Keratinocyte (primary cell): Measurements from ENCODE around the gene GNB3.

ENCODE experiments used
- EZH2 ChIP-seq: IDR thresholded peaks from one replicate; pipeline ENCODE4 v1.6.1; 2012; ENCODE audit warnings: inconsistent platforms, mild to moderate bottlenecking, low read length, moderate library complexity
- TF ChIP-seq, protein P1 (sequence below), 3 experiments: IDR thresholded peaks in 1 of 3; conservative IDR thresholded peaks in 1 of 3; optimal IDR thresholded peaks in 1 of 3; 2 replicates in 2 of 3; 3 replicates in 1 of 3; pipeline versions ENCODE3 to v1.5.1; 2011; ENCODE audit warnings: low read length in 3 of 3, mild to moderate bottlenecking in 3 of 3, moderate library complexity in 2 of 3, control low read depth in 1 of 3, inconsistent platforms in 1 of 3; ENCODE audit not compliant: insufficient read depth in 2 of 3; ENCODE audit errors: extremely low read depth in 1 of 3

GRCh38 chr12:6818645-6819044 is 22.1 kb upstream of the GNB3 start:
- TF ChIP-seq, protein P1, sequence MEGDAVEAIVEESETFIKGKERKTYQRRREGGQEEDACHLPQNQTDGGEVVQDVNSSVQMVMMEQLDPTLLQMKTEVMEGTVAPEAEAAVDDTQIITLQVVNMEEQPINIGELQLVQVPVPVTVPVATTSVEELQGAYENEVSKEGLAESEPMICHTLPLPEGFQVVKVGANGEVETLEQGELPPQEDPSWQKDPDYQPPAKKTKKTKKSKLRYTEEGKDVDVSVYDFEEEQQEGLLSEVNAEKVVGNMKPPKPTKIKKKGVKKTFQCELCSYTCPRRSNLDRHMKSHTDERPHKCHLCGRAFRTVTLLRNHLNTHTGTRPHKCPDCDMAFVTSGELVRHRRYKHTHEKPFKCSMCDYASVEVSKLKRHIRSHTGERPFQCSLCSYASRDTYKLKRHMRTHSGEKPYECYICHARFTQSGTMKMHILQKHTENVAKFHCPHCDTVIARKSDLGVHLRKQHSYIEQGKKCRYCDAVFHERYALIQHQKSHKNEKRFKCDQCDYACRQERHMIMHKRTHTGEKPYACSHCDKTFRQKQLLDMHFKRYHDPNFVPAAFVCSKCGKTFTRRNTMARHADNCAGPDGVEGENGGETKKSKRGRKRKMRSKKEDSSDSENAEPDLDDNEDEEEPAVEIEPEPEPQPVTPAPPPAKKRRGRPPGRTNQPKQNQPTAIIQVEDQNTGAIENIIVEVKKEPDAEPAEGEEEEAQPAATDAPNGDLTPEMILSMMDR (optimal IDR thresholded peaks at IDR 0.05 in 1 of 3, IDR thresholded peaks at IDR 0.05 in 1 of 3, conservative IDR thresholded peaks at IDR 0.05 in 1 of 3; ENCODE audit: extremely low read depth in 1 of 3, insufficient read depth in 2 of 3, low read length in 3 of 3): no peak
- TF ChIP-seq EZH2: no peak
